ENCODE data around the gene FXYD5. TPM values are rescaled to one million over a fixed set of nuclear protein-coding genes. Genes with fewer than 3 reads are reported as not detected.

Gene FXYD5
- total and polyA plus RNA-seq, 9 of the 15 experiments (the other 6 are each of a cell fraction or from before 2014, with no cell fraction given) = 104 to 537 (median 174) TPM

GRCh38 chr19:35165200-35166058 is 10.9 kb downstream of the FXYD5 start (continued):
- TF ChIP-seq ZNF696 (CRISPR knock-in tag; conservative IDR thresholded peaks at IDR 0.05) (peak; percentile 86), ZNF398 (CRISPR knock-in tag; IDR thresholded peaks at IDR 0.05) (peak; percentile 60), FUS (optimal IDR thresholded peaks at IDR 0.05; ENCODE audit: low read depth, low read length) (no peak), RBM25 (IDR thresholded peaks at IDR 0.05; ENCODE audit: low read depth, low read length, severe bottlenecking) (peak; percentile 90), ZNF165 (CRISPR knock-in tag; IDR thresholded peaks at IDR 0.05; ENCODE audit: borderline replicate concordance) (peak; percentile 71; the same call in 1 of the 2 replicates), ZNF76 (CRISPR knock-in tag; IDR thresholded peaks at IDR 0.05; ENCODE audit: borderline replicate concordance) (peak; percentile 94), NR3C1 (CRISPR knock-in tag; IDR thresholded peaks at IDR 0.05) (no peak), RAD21 (CRISPR knock-in tag; conservative IDR thresholded peaks at IDR 0.05 in 1 of 2, IDR thresholded peaks at IDR 0.05 in 1 of 2) (no peak), RCOR1 (IDR thresholded peaks at IDR 0.05; ENCODE audit: borderline replicate concordance in 1 of 2, low read depth in 2 of 2, low read length in 2 of 2) (0 out of 4 replicates have a peak, but pooled peaks of 1 of the 2 experiments have one; percentile 2), SOX6 (IDR thresholded peaks at IDR 0.05) (0 out of 2 replicates have a peak, but pooled peaks have one; percentile 23), HEY1 (CRISPR knock-in tag; IDR thresholded peaks at IDR 0.05; ENCODE audit: borderline replicate concordance) (no peak), DMBX1 (CRISPR knock-in tag; IDR thresholded peaks at IDR 0.05; ENCODE audit: borderline replicate concordance) (peak; percentile 99), ZNF384 (IDR thresholded peaks at IDR 0.05; ENCODE audit: low read depth, low read length) (no peak), ZNF79 (CRISPR knock-in tag; IDR thresholded peaks at IDR 0.05; ENCODE audit: low read depth) (peak; percentile 88), KLF10 (CRISPR knock-in tag; IDR thresholded peaks at IDR 0.05) (peak; percentile 81; the same call in 1 of the 2 replicates), ZNF408 (CRISPR knock-in tag; IDR thresholded peaks at IDR 0.05; ENCODE audit: low read depth) (no peak), SRF (CRISPR knock-in tag; IDR thresholded peaks at IDR 0.05) (0 out of 4 replicates have a peak, but pooled peaks of 1 of the 2 experiments have one; percentile 14), ZNF586 (CRISPR knock-in tag; conservative IDR thresholded peaks at IDR 0.05) (0 out of 2 replicates have a peak, but pooled peaks have one; percentile 56), TEAD1 (CRISPR knock-in tag; IDR thresholded peaks at IDR 0.05) (peak in 1 of 2 experiments; percentile 86; a peak in 2 of 4 replicates), NCOA6 (IDR thresholded peaks at IDR 0.05) (no peak), GTF2A2 (tag; IDR thresholded peaks at IDR 0.05) (peak; percentile 89), ERF (CRISPR knock-in tag; IDR thresholded peaks at IDR 0.05) (peak; percentile 87), ETV1 (tag; conservative IDR thresholded peaks at IDR 0.05; ENCODE audit: low read depth) (peak; percentile 36; the same call in 1 of the 2 replicates), ATF1 (CRISPR knock-in tag; IDR thresholded peaks at IDR 0.05) (no peak), ATF1 (tag; IDR thresholded peaks at IDR 0.05) (peak; percentile 28; the same call in 1 of the 2 replicates), CBX3 (IDR thresholded peaks at IDR 0.05; ENCODE audit: borderline replicate concordance in 1 of 2, low read length in 2 of 2) (no peak), PKNOX1 (IDR thresholded peaks at IDR 0.05) (peak; percentile 51)
